GM23248 (cell line): ENCODE results near the gene ABCC3.

Experiments
- EZH2 ChIP-seq: fragments of 200-600 bp; sonication (generic); IDR thresholded peaks from 2 replicates; pipeline ENCODE4 v1.6.1; 2018; ENCODE audit warnings: antibody characterized with exemption, mild to moderate bottlenecking; ENCODE audit not compliant: insufficient read depth, poor library complexity, severe bottlenecking
- EZH2phosphoT487 ChIP-seq: fragments of 200-600 bp; sonication (generic); IDR thresholded peaks from 2 replicates; pipeline ENCODE4 v1.6.1; 2018; ENCODE audit warnings: antibody characterized with exemption, moderate library complexity, mild to moderate bottlenecking, low read depth; ENCODE audit not compliant: insufficient read depth

GRCh38 chr17:50683434-50684287 lies 49.0 kb downstream of the ABCC3 start:
- TF ChIP-seq EZH2 (no peak), EZH2phosphoT487 (no peak)
